Upper lobe of left lung (tissue), 4 donors: ENCODE data around the gene PREP.

Source experiments
- CTCF ChIP-seq, 6 experiments: fragments of 450-650 bp in 4 of 6; fragments of 200-600 bp in 2 of 6; sonication (generic) in 2 of 6; IDR thresholded peaks; one replicate each; pipeline ENCODE4 v1.5.1; 2016 to 2019; ENCODE audit warnings: antibody characterized with exemption in 6 of 6
- POLR2A ChIP-seq, 4 donors: fragments of 450-650 bp; IDR thresholded peaks; one replicate each; pipeline ENCODE4 v1.5.1; 2016 to 2017; ENCODE audit warnings: antibody characterized with exemption in 4 of 4, mild to moderate bottlenecking in 2 of 4

- TF ChIP-seq CTCF (IDR thresholded peaks at IDR 0.05) (no peak), POLR2A (IDR thresholded peaks at IDR 0.05) (no peak)
Observed at GRCh38 chr6:105251689-105252088, 151.2 kb downstream of the PREP start.
